Activated CD8-positive, alpha-beta T cell treated with anti-CD3 and anti-CD28 coated beads for 36 hours (primary cell): ENCODE data around the gene KLF3. TPM values are rescaled to one million over a fixed set of nuclear protein-coding genes. Genes with fewer than 3 reads are reported as not detected.

Experiments
- ATAC-seq: fragments of 200-7000 bp; cut with Tn5 transposase; one replicate; pipeline ENCODE4 v1.10.0; 2021; ENCODE audit warnings: mild to moderate bottlenecking, moderate library complexity
- CTCF ChIA-PET: fragments of 350-600 bp; sonication (Branson Sonifier 250); formaldehyde crosslinking; loops from one replicate; lab custom pipeline; 2021; ENCODE audit warnings: antibody characterized with exemption; lab: Charles Lee
- POLR2A ChIA-PET: fragments of 350-600 bp; sonication (Branson Sonifier 250); formaldehyde crosslinking; loops from one replicate; lab custom pipeline; 2021; ENCODE audit warnings: antibody characterized with exemption; lab: Charles Lee
- DNase-seq: peaks from one replicate; pipeline ENCODE4 v3.0.0-alpha.2; 2020
- H3K27ac Mint-ChIP-seq: one replicate; pipeline ENCODE4 v1.8.0; 2021; ENCODE audit warnings: mild to moderate bottlenecking, mixed read lengths
- H3K27me3 Mint-ChIP-seq: one replicate; pipeline ENCODE4 v1.8.0; 2021; ENCODE audit warnings: mixed read lengths
- H3K36me3 Mint-ChIP-seq: one replicate; pipeline ENCODE4 v1.8.0; 2021; ENCODE audit warnings: low read depth, mixed read lengths
- H3K4me1 Mint-ChIP-seq: one replicate; pipeline ENCODE4 v1.8.0; 2021; ENCODE audit warnings: low read depth, mixed read lengths
- H3K4me3 Mint-ChIP-seq: one replicate; pipeline ENCODE4 v1.8.0; 2021; ENCODE audit warnings: mild to moderate bottlenecking, moderate library complexity, mixed read lengths
- H3K9me3 Mint-ChIP-seq: one replicate; pipeline ENCODE4 v1.8.0; 2021; ENCODE audit warnings: mixed read lengths
- intact Hi-C: fragments of 100-400 bp; cut with micrococcal nuclease; formaldehyde crosslinking; loops from one replicate; pipeline ENCODE4 v1.10.0; 2022
- total RNA-seq, 2 experiments: library from RNA; stranded (reverse); gene quantifications; one replicate each; pipeline ENCODE4 v1.2.3, GENCODE V29; 2021
- TF ChIP-seq, protein P1 (sequence below): fragments of 200-600 bp; IDR thresholded peaks from one replicate; pipeline ENCODE4 v1.8.0; 2022; ENCODE audit warnings: antibody characterized with exemption, mild to moderate bottlenecking

The KLF3 gene
- total RNA-seq, 2 experiments from 2014 or later, result 5.5 to 6.0 TPM

DNA sequence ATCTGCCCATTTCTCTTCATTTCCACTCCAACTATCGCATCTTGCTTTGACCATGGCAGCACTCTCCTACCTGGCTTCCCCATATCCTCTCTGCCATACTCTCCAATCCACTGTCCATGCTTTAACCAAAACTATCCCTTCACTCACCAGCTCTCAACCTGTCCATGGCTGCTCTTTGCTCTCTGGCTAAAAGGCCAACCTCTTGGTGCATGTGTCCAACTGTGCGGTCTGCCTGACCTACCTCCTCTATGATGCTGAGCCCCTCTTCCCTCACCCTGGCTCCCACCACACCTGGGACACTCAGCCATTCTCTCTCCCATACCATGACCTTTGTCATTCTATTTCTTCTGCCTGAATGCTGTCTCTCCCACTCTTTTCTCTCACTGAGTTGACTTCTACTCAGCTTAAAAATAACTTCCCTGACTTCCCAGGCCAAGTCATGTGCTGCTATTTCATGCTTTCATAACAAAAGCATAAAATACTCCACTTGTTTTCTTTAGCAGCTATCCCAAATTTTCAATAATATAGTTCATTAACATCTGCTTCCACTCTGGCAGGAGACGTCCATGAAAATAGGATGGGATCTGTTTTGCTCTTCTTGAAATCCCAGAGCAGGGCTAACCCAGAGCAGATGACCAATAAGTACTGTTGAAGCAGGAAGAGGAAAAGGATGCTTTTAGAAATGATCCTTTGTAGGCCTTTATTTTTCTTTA lies 29.8 kb upstream of the KLF3 start:
- POLR2A ChIA-PET, result no interaction called here
- no peaks in the 10 kb centered on the region for H3K27me3 Mint-ChIP-seq
- no peak overlapping the region for H3K4me3 Mint-ChIP-seq
- H3K36me3 Mint-ChIP-seq, result no peaks in the 10 kb centered on the region
- CTCF ChIA-PET, result interaction anchor here (0.6 kb wide), 1 partner anchor 397 kb away, joined by 4 read pairs; no protein-coding TSS in a partner anchor
- DNase-seq, result no peak
- H3K9me3 Mint-ChIP-seq, result no peaks in the 10 kb centered on the region
- no peak for ATAC-seq
- TF ChIP-seq, protein P1, sequence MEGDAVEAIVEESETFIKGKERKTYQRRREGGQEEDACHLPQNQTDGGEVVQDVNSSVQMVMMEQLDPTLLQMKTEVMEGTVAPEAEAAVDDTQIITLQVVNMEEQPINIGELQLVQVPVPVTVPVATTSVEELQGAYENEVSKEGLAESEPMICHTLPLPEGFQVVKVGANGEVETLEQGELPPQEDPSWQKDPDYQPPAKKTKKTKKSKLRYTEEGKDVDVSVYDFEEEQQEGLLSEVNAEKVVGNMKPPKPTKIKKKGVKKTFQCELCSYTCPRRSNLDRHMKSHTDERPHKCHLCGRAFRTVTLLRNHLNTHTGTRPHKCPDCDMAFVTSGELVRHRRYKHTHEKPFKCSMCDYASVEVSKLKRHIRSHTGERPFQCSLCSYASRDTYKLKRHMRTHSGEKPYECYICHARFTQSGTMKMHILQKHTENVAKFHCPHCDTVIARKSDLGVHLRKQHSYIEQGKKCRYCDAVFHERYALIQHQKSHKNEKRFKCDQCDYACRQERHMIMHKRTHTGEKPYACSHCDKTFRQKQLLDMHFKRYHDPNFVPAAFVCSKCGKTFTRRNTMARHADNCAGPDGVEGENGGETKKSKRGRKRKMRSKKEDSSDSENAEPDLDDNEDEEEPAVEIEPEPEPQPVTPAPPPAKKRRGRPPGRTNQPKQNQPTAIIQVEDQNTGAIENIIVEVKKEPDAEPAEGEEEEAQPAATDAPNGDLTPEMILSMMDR, result no peak
- intact Hi-C loops, result no loop called here
- peaks cover 5% of the 10 kb centered on the region for H3K4me1 Mint-ChIP-seq
- H3K27ac Mint-ChIP-seq, result no peak overlapping the region

DNA sequence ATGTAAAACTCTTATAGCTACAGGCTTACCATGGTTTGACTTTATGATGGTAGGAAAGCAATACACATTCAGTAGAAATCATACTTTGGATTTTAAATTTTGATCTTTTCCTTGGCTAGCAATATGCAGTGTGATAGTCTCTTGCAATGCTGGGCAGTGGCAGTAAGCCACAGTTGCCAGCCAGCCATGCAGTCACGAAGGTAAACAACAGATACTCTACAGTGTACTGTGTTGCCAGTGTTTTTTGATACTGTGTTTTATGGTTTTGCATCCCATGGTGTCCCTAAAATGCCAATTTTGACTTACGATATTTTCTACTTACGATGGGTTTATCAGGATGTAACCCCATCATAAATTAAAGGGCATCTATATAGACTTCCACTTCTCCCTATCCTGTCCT lies 24.8 kb upstream of the KLF3 start:
- H3K4me1 Mint-ChIP-seq, result peaks cover 2% of the 10 kb centered on the region
- CTCF ChIA-PET, result no interaction called here

GRCh38 chr4:38641811-38642210 lies 22.2 kb upstream of the KLF3 start:
- Mint-ChIP-seq H3K36me3 (no peaks in the 10 kb centered on the region), H3K27me3 (no peaks in the 10 kb centered on the region), H3K27ac (no peak overlapping the region), H3K4me3 (no peak overlapping the region), H3K4me1 (peaks cover 2% of the 10 kb centered on the region), H3K9me3 (no peaks in the 10 kb centered on the region)
- POLR2A ChIA-PET, result no interaction called here
- DNase-seq (no peak), ATAC-seq (no peak)
- intact Hi-C loops, result no loop called here
- CTCF ChIA-PET, result no interaction called here
- TF ChIP-seq, protein P1, result no peak

More for the DNA sequence above, 24.8 kb upstream of the KLF3 start:
- H3K4me3 Mint-ChIP-seq, result no peak overlapping the region
- H3K27ac Mint-ChIP-seq, result no peak overlapping the region
- ATAC-seq (no peak), DNase-seq (no peak)
- intact Hi-C loops, result no loop called here
- TF ChIP-seq, protein P1, result no peak
- H3K27me3 Mint-ChIP-seq, result no peaks in the 10 kb centered on the region
- POLR2A ChIA-PET, result no interaction called here
- H3K9me3 Mint-ChIP-seq, result no peaks in the 10 kb centered on the region
- no peaks in the 10 kb centered on the region for H3K36me3 Mint-ChIP-seq

- intact Hi-C loops, result no loop called here
- ChIA-PET CTCF (interaction anchor here (1.3 to 1.6 kb wide), 3 partner anchors 11 to 31 kb away, joined by 4 to 5 read pairs (median 4); no protein-coding TSS in a partner anchor), POLR2A (interaction anchor here (1.6 kb wide), 1 partner anchor 12 kb away, joined by 5 read pairs; no protein-coding TSS in a partner anchor)
- Mint-ChIP-seq H3K36me3 (no peaks in the 10 kb centered on the region), H3K9me3 (no peaks in the 10 kb centered on the region), H3K27ac (no peak overlapping the region), H3K4me3 (no peak overlapping the region), H3K27me3 (no peaks in the 10 kb centered on the region), H3K4me1 (no peaks in the 10 kb centered on the region)
- DNase-seq (no peak), ATAC-seq (no peak)
- TF ChIP-seq, protein P1, result no peak
These were observed 19.8 kb upstream of the KLF3 start for GRCh38 chr4:38644201-38644600.

DNA sequence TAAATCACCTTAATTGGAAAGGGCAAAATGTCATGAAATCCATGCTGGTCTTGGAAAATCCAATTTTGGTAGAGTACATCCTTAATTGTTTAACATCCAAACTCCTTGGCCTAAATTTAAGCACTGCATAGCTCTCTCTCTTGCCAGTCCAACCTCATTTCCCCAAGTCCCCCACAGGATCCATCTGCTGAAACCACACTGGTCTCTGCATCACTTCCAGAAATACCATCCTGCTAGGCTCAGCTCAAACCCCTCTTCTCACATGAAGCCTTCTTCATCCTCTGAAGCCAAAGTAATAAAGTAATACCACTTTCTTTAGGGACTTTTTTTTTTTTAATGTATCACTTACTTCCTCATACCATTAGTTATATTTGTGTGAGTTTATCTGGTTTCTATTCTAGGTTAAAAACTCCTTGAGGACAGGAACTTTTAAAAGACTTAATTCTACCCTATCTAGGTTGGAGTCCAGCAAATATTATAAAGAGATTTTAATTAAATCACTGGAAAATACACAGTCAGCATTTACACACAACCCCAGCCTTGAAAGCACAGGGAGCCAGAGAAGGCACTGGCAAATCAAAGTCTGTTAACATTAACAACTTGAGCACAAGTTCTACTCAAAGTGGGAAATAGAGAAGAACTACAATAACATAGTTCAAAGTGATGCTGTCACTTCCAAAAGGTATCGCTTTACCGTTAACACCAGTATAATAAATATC lies 16.7 kb upstream of the KLF3 start:
- Mint-ChIP-seq H3K27me3 (no peaks in the 10 kb centered on the region), H3K36me3 (no peaks in the 10 kb centered on the region), H3K4me1 (peaks cover 2% of the 10 kb centered on the region), H3K9me3 (no peaks in the 10 kb centered on the region), H3K27ac (no peak overlapping the region), H3K4me3 (no peak overlapping the region)
- intact Hi-C loops, result no loop called here
- TF ChIP-seq, protein P1, result no peak
- CTCF ChIA-PET, result interaction anchor here (1.4 to 1.6 kb wide), 2 partner anchors 328 to 467 kb away, joined by 3 to 6 read pairs; no protein-coding TSS in a partner anchor
- POLR2A ChIA-PET, result no interaction called here
- no peak for DNase-seq
- ATAC-seq, result no peak
